Keratinocyte (primary cell): ENCODE measurements around the gene GPAT2. TPM values are rescaled to one million over a fixed set of nuclear protein-coding genes. Genes with fewer than 3 reads are reported as not detected.
A peak's percentile ranks its signal among the peaks of the same experiment; 100 is the strongest.
"Not testable (repeated sequence)": the region's sequence is repeated elsewhere in the genome, so short reads cannot be mapped to it uniquely, and the experiment has no call there.

ENCODE experiments used
- DNase-seq: peaks from one replicate; pipeline ENCODE4 v3.0.0-alpha.2; 2011; ENCODE audit warnings: low read depth, missing footprints, low spot score
- FAIRE-seq: peaks from 2 replicates; lab custom pipeline; 2011; peaks lifted over from hg19 to GRCh38; lab: Jason Lieb, UNC
- H2AFZ ChIP-seq: 2 replicates; pipeline ENCODE4 v1.6.0; 2012; ENCODE audit warnings: low read length, control low read depth, inconsistent platforms; ENCODE audit not compliant: control insufficient read depth
- H3K27ac ChIP-seq: 2 replicates; pipeline ENCODE4 v1.5.1; 2011; ENCODE audit warnings: low read length; ENCODE audit not compliant: control insufficient read depth, insufficient read depth
- H3K27me3 ChIP-seq: 3 replicates; pipeline ENCODE4 v1.6.0; 2011; ENCODE audit warnings: low read length; ENCODE audit not compliant: control insufficient read depth, insufficient read depth; ENCODE audit errors: extremely low read depth
- H3K36me3 ChIP-seq, 2 experiments: 2 replicates in 1 of 2; 3 replicates in 1 of 2; pipeline ENCODE4 v1.5.1; 2011; ENCODE audit warnings: low read length in 2 of 2, mild to moderate bottlenecking in 1 of 2; ENCODE audit not compliant: control insufficient read depth in 2 of 2, insufficient read depth in 2 of 2; ENCODE audit errors: extremely low read depth in 1 of 2
- H3K4me1 ChIP-seq: 3 replicates; pipeline ENCODE4 v1.5.1; 2011; ENCODE audit warnings: low read length; ENCODE audit not compliant: control insufficient read depth, insufficient read depth; ENCODE audit errors: extremely low read depth
- H3K4me2 ChIP-seq: 3 replicates; pipeline ENCODE4 v1.6.0; 2011; ENCODE audit warnings: low read depth, low read length; ENCODE audit not compliant: control insufficient read depth, insufficient read depth; ENCODE audit errors: extremely low read depth
- H3K4me3 ChIP-seq, 3 experiments: fragments of 200-600 bp in 1 of 3; sonication (generic) in 1 of 3; 2 replicates in 2 of 3; 3 replicates in 1 of 3; pipeline ENCODE4 v1.5.1; 2011 to 2016; ENCODE audit warnings: low read length in 3 of 3, mild to moderate bottlenecking in 3 of 3, control low read depth in 2 of 3, inconsistent platforms in 1 of 3, low read depth in 1 of 3, mixed read lengths in 1 of 3, mixed run types in 1 of 3, moderate library complexity in 1 of 3; ENCODE audit not compliant: control insufficient read depth in 2 of 3, insufficient read depth in 2 of 3; ENCODE audit errors: extremely low read depth in 1 of 3
- H3K79me2 ChIP-seq: 2 replicates; pipeline ENCODE4 v1.6.0; 2012; ENCODE audit warnings: low read length; ENCODE audit not compliant: control insufficient read depth, insufficient read depth
- H3K9ac ChIP-seq: 3 replicates; pipeline ENCODE4 v1.6.0; 2011; ENCODE audit warnings: low read length; ENCODE audit not compliant: control insufficient read depth, insufficient read depth; ENCODE audit errors: extremely low read depth
- H3K9me1 ChIP-seq: 3 replicates; pipeline ENCODE4 v1.6.0; 2011; ENCODE audit warnings: low read length; ENCODE audit not compliant: control insufficient read depth, insufficient read depth; ENCODE audit errors: extremely low read depth
- H3K9me3 ChIP-seq: 2 replicates; pipeline ENCODE4 v1.5.1; 2012; ENCODE audit warnings: low read depth, low read length; ENCODE audit not compliant: control insufficient read depth
- H4K20me1 ChIP-seq: 3 replicates; pipeline ENCODE4 v1.6.0; 2011; ENCODE audit warnings: low read length; ENCODE audit not compliant: control insufficient read depth, insufficient read depth; ENCODE audit errors: extremely low read depth
- dilution Hi-C: fragments of 300-500 bp; cut with MboI; formaldehyde crosslinking; loops from one replicate; pipeline ENCODE4 v1.7.0; 2020; ENCODE audit warnings: low sequenced_read_pairs; ENCODE audit not compliant: extremely low pct_ligation_motif_present
- polyA plus RNA-seq, 5 experiments: library from polyadenylated mRNA; depleted of rRNA in 3 of 5; stranded (reverse) in 3 of 5; stranded (forward) in 1 of 5; unstranded in 1 of 5; fragments of >200 nt; gene quantifications; 1 replicate in 1 of 5; 2 replicates in 3 of 5; 3 replicates in 1 of 5; pipeline versions ENCODE4 v1.2.1 to v1.2.3, GENCODE V29; 2011 to 2012; ENCODE audit warnings: missing spikeins in 2 of 5, low read depth in 1 of 5, low replicate concordance in 1 of 5
- TF ChIP-seq, protein P1 (sequence below), 3 experiments: IDR thresholded peaks in 1 of 3; conservative IDR thresholded peaks in 1 of 3; optimal IDR thresholded peaks in 1 of 3; 2 replicates in 2 of 3; 3 replicates in 1 of 3; pipeline versions ENCODE3 to v1.5.1; 2011; ENCODE audit warnings: low read length in 3 of 3, mild to moderate bottlenecking in 3 of 3, moderate library complexity in 2 of 3, control low read depth in 1 of 3, inconsistent platforms in 1 of 3; ENCODE audit not compliant: insufficient read depth in 2 of 3; ENCODE audit errors: extremely low read depth in 1 of 3

Gene GPAT2
- polyA plus RNA-seq, 1 donor (not counting 4 experiments of a cell fraction or from before 2014, with no cell fraction given) = 0.05 TPM

DNA sequence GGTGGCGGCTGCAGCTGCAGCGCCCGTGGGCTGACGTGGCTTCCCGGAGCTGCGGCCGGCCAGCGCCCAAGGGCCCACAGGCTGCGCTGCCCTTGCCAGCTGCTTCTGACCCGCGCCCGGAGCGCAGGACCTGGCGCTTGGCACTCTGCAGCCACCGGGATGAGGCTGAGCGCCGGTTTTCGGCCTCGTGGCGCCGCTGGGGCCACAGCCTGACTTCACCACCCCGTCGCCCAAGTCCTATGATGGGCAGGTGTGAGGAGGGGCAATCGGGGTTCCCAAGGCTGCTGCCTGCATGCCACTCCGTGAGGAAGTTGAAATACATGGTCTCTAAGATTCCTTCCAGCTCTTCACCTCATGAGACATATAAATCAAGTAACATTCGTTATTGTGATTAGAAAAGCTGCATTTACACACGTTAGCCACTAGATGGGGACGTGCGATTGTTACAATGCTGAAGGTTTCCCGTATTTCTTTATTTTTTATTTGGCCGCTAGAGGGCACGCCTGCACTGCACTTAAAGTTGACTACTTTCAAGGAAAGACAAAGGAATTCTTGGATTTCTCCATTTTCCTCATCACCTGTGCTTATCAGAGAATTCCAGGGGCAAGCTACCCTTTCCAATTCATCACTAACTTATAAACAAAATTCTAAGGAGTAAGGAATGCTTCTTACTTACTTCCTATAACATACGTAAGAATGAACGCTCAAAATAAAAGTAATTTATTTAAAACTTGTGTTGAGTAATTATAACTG lies 42.0 kb downstream of the GPAT2 start:
- Histone ChIP-seq H3K4me3 (peak overlapping the region; percentile 43 to 66 (median 63)), H3K27ac (peak overlapping the region; percentile 40), H2AFZ (peak overlapping the region; percentile 80), H3K4me2 (peak overlapping the region; percentile 94), H3K9ac (peak overlapping the region; percentile 75)
- H3K9me1 ChIP-seq, H3K79me2 ChIP-seq, H3K36me3 ChIP-seq, H4K20me1 ChIP-seq, H3K27me3 ChIP-seq, FAIRE-seq, dilution Hi-C loops, H3K9me3 ChIP-seq, H3K4me1 ChIP-seq, DNase-seq: not testable (repeated sequence)
- TF ChIP-seq, protein P1, sequence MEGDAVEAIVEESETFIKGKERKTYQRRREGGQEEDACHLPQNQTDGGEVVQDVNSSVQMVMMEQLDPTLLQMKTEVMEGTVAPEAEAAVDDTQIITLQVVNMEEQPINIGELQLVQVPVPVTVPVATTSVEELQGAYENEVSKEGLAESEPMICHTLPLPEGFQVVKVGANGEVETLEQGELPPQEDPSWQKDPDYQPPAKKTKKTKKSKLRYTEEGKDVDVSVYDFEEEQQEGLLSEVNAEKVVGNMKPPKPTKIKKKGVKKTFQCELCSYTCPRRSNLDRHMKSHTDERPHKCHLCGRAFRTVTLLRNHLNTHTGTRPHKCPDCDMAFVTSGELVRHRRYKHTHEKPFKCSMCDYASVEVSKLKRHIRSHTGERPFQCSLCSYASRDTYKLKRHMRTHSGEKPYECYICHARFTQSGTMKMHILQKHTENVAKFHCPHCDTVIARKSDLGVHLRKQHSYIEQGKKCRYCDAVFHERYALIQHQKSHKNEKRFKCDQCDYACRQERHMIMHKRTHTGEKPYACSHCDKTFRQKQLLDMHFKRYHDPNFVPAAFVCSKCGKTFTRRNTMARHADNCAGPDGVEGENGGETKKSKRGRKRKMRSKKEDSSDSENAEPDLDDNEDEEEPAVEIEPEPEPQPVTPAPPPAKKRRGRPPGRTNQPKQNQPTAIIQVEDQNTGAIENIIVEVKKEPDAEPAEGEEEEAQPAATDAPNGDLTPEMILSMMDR (optimal IDR thresholded peaks at IDR 0.05 in 1 of 3, IDR thresholded peaks at IDR 0.05 in 1 of 3, conservative IDR thresholded peaks at IDR 0.05 in 1 of 3; ENCODE audit: extremely low read depth in 1 of 3, insufficient read depth in 2 of 3, low read length in 3 of 3) = peak in 2 of 3 experiments; percentile 48 to 62

DNA sequence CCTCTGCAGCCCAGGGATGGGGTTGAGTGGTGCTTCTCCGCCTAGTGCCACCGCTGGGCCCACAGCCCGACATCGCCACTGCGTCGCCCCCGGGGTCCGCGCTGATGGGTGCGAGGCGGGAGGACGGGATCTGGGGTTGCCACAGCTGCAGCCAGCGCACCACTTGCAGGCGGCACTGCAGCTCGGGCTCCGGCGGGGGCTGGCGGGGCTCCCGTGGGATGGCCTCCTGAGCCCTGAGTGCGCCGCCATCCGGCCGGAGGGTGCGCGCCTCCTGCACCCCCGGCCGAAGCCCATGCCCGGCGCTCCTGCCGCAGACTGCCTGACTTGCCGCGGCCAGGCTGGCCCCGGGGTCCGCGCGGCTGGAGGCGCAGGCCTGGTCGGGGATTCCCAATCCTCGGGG lies 42.6 kb downstream of the GPAT2 start:
- FAIRE-seq, DNase-seq, H3K27ac ChIP-seq, H3K27me3 ChIP-seq, H3K79me2 ChIP-seq, dilution Hi-C loops, H3K9me3 ChIP-seq, H3K36me3 ChIP-seq, H3K4me1 ChIP-seq, H4K20me1 ChIP-seq, H3K9me1 ChIP-seq: not testable (repeated sequence)
- Histone ChIP-seq H3K4me3 (peak overlapping the region; percentile 43 to 66 (median 63)), H3K9ac (peak overlapping the region; percentile 75), H3K4me2 (peak overlapping the region; percentile 94), H2AFZ (peak overlapping the region; percentile 80)

DNA sequence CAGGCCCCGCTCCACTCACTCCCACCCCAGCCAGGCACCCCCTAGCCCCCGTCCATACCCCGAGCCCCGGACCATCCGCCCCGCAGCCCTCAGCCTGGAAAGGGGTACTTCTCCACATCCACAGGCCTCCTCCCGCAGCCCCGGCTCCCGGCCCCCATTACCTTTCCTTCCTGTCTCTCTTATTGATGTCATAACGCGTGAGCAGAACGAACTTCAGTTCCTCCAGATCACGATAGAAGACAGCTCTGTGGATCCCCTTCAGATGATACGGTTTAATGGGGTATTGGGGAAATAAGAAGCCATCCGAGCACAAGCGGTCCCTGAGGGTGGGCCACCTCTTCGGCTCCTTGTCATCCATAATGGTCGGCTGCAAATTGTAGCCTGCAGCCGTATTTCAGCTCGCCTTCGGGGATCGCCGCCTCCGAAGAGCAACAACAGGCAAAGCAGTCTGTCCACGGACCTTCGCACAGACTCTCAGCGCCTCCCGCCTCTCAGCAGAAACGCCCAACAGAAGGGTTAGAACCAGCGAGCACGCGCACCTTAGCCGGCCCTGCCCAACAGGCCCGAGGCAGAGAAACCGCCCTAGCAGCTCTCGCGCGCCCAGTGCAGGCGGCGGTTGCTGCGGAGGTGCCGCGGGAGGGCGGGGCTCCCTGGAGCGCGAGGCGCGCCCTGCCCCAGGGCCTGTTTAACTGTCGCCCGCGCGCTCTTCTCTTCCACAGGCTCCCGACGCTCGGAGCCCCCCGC lies 43.2 kb downstream of the GPAT2 start, which contains the start of gene ANKRD36C:
Gene ANKRD36C (minus strand): TSS at position 474 of the 744 bp plus-strand sequence. CDS start 116 bp downstream, at position 358.
- H3K9me3 ChIP-seq, H3K79me2 ChIP-seq, H3K9me1 ChIP-seq, dilution Hi-C loops, H3K4me1 ChIP-seq, H3K27me3 ChIP-seq, FAIRE-seq, H3K36me3 ChIP-seq, H4K20me1 ChIP-seq: not testable (repeated sequence)
- Histone ChIP-seq H3K4me2 (peak within 1 kb of the TSS; percentile 94), H2AFZ (peak within 1 kb of the TSS; percentile 95), H3K27ac (peak within 1 kb of the TSS; percentile 85), H3K9ac (peak within 1 kb of the TSS; percentile 87), H3K4me3 (peak within 1 kb of the TSS; percentile 66 to 84 (median 77))
- DNase-seq = peak; percentile 15

DNA sequence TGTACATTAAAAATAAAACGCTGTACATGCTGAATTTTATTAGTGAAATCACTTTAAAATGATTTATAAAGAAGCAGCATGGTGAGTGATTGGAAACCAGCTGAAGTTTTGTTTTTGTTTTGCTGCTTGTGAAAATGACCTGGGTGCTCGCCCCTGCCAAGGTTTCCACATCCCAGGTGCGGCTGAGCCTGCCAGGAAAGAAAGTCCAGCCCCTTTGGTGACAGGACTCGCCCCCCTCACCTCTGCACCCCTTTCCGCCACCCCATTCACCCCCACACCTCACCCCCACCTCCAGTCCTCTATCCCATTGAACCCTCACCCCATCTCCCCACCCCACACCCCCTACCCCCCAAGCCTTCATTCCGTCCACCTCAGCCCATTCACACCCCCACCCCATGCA lies 43.8 kb downstream of the GPAT2 start:
- H3K9ac ChIP-seq, FAIRE-seq, H3K79me2 ChIP-seq, H3K27ac ChIP-seq, dilution Hi-C loops, DNase-seq, H3K27me3 ChIP-seq, H3K36me3 ChIP-seq, H3K9me3 ChIP-seq, H3K4me1 ChIP-seq, H4K20me1 ChIP-seq, H3K4me2 ChIP-seq, H2AFZ ChIP-seq, H3K9me1 ChIP-seq: not testable (repeated sequence)
- peak overlapping the region in 1 of 3 experiments; percentile 66 for H3K4me3 ChIP-seq
